Anterior cingulate cortex (tissue), 58 donors: ENCODE data around the gene DDX60.
A peak's percentile ranks its signal among the peaks of the same experiment; 100 is the strongest.
"Not testable (repeated sequence)": the region's sequence is repeated elsewhere in the genome, so short reads cannot be mapped to it uniquely, and the experiment has no call there.

ENCODE experiments used
- DNase-seq, 58 donors: peaks; one replicate each; lab custom pipeline; 2025; lab: John Stamatoyannopoulos, UW

Gene DDX60

GRCh38 chr4:168218645-168219044 is 99.9 kb downstream of the DDX60 start:
- DNase-seq: no peak

GRCh38 chr4:168213511-168213910 is 105.0 kb downstream of the DDX60 start:
- not testable (repeated sequence) for DNase-seq

- DNase-seq: no peak
Observed at GRCh38 chr4:168212656-168213055, 105.9 kb downstream of the DDX60 start.

GRCh38 chr4:168208957-168209614 is 109.5 kb downstream of the DDX60 start:
- no peak for DNase-seq

GRCh38 chr4:168203233-168203911 is 115.2 kb downstream of the DDX60 start:
- DNase-seq: no peak

GRCh38 chr4:168200685-168201084 is 117.9 kb downstream of the DDX60 start:
- DNase-seq: no peak

- no peak for DNase-seq
Observed at GRCh38 chr4:168199260-168199957, 119.1 kb downstream of the DDX60 start.

- no peak for DNase-seq
Observed at GRCh38 chr4:168197926-168198325, 120.6 kb downstream of the DDX60 start.

GRCh38 chr4:168188754-168189153 is 129.8 kb downstream of the DDX60 start:
- no peak for DNase-seq

- peak in 1 of 58 donors; percentile 2 for DNase-seq
Observed at GRCh38 chr4:168183717-168184571, 134.6 kb downstream of the DDX60 start.

- no peak for DNase-seq
Observed at GRCh38 chr4:168177546-168178149, 140.9 kb downstream of the DDX60 start.

GRCh38 chr4:168174308-168174707 is 144.2 kb downstream of the DDX60 start:
- DNase-seq: no peak

- DNase-seq: no peak
Observed at GRCh38 chr4:168167714-168168284, 150.8 kb downstream of the DDX60 start.
